HG02588 (cell line): ENCODE measurements around the gene MT1G.
"Not testable (repeated sequence)": the region's sequence is repeated elsewhere in the genome, so short reads cannot be mapped to it uniquely, and the experiment has no call there.

Experiments
- ATAC-seq: cut with Tn5 transposase; IDR thresholded peaks from one replicate; pipeline ENCODE4 v1.9.1; 2021; ENCODE audit warnings: mild to moderate bottlenecking, moderate library complexity; ENCODE audit not compliant: unreplicated experiment

MT1G gene

GRCh38 chr16:56665286-56666261 lies 2.3 kb downstream of the MT1G start:
- ATAC-seq = not testable (repeated sequence)

GRCh38 chr16:56664506-56664905 lies 3.4 kb downstream of the MT1G start:
- ATAC-seq = no peak

- ATAC-seq = no peak
These were observed 5.2 kb downstream of the MT1G start for GRCh38 chr16:56662357-56663354.

- no peak for ATAC-seq
These were observed 9.5 kb downstream of the MT1G start for GRCh38 chr16:56658327-56658875.

- no peak for ATAC-seq
These were observed 10.1 kb downstream of the MT1G start, which contains the start of gene MT1F for GRCh38 chr16:56657555-56658326. TSS of gene MT1F (plus strand) at chr16:56657959. CDS start at chr16:56658059, 100 bp downstream.

- no peak for ATAC-seq
These were observed 14.6 kb downstream of the MT1G start for GRCh38 chr16:56653218-56653617.

- ATAC-seq = no peak
These were observed 15.3 kb downstream of the MT1G start for GRCh38 chr16:56652600-56652999.

GRCh38 chr16:56651586-56651985 lies 16.3 kb downstream of the MT1G start, which contains the start of gene MT1B:
TSS of gene MT1B (plus strand) at chr16:56651886. CDS start at chr16:56651954, 68 bp downstream.
- ATAC-seq = no peak

- no peak for ATAC-seq
These were observed 18.0 kb downstream of the MT1G start for GRCh38 chr16:56649820-56650219.

GRCh38 chr16:56649271-56649670 lies 18.6 kb downstream of the MT1G start:
- ATAC-seq = no peak

- ATAC-seq = no peak
These were observed 20.0 kb downstream of the MT1G start for GRCh38 chr16:56647641-56648431.

- ATAC-seq = no peak
These were observed 22.0 kb downstream of the MT1G start for GRCh38 chr16:56645838-56646237.

- ATAC-seq = no peak
These were observed 22.6 kb downstream of the MT1G start for GRCh38 chr16:56645311-56645710.

- no peak for ATAC-seq
These were observed 24.0 kb downstream of the MT1G start for GRCh38 chr16:56643833-56644232.

- peak; percentile 82 for ATAC-seq
These were observed 24.6 kb downstream of the MT1G start for GRCh38 chr16:56643080-56643778.

GRCh38 chr16:56641166-56641565 lies 26.7 kb downstream of the MT1G start:
- no peak for ATAC-seq

GRCh38 chr16:56640076-56640475 lies 27.8 kb downstream of the MT1G start:
- no peak for ATAC-seq

GRCh38 chr16:56639045-56639444 lies 28.8 kb downstream of the MT1G start:
- no peak for ATAC-seq
